Neuronal stem cell (in vitro differentiated cells): Measurements from ENCODE around the gene TIMM9.

Experiments used
- DNase-seq: peaks from one replicate; pipeline ENCODE4 v3.0.0-alpha.2; 2013; ENCODE audit warnings: low spot score
- H2AFZ ChIP-seq: one replicate; pipeline ENCODE4 v1.6.1; 2013; ENCODE audit warnings: mild to moderate bottlenecking, low read length, inconsistent platforms
- H2AK5ac ChIP-seq: 2 replicates; pipeline ENCODE4 v1.6.1; 2013; ENCODE audit warnings: low read depth, mild to moderate bottlenecking, inconsistent platforms, low read length, moderate library complexity, mixed read lengths
- H2BK120ac ChIP-seq: 2 replicates; pipeline ENCODE4 v1.6.1; 2013; ENCODE audit warnings: low read depth, mild to moderate bottlenecking, inconsistent platforms, low read length, moderate library complexity, mixed read lengths
- H2BK12ac ChIP-seq: one replicate; pipeline ENCODE4 v1.6.1; 2013; ENCODE audit warnings: low read length, inconsistent platforms
- H2BK15ac ChIP-seq: 2 replicates; pipeline ENCODE4 v1.6.1; 2013; ENCODE audit warnings: mild to moderate bottlenecking, low read length, inconsistent platforms, mixed read lengths
- H2BK5ac ChIP-seq: one replicate; pipeline ENCODE4 v1.6.1; 2013; ENCODE audit warnings: inconsistent platforms, mild to moderate bottlenecking, low read length, moderate library complexity
- H3K14ac ChIP-seq: one replicate; pipeline ENCODE4 v1.6.1; 2013; ENCODE audit warnings: low read length, inconsistent platforms
- H3K18ac ChIP-seq: 2 replicates; pipeline ENCODE4 v1.6.1; 2013; ENCODE audit warnings: low read length, inconsistent platforms
- H3K23ac ChIP-seq: 2 replicates; pipeline ENCODE4 v1.6.1; 2013; ENCODE audit warnings: low read depth, mild to moderate bottlenecking, mixed read lengths, low read length, inconsistent platforms; ENCODE audit not compliant: poor library complexity
- H3K27ac ChIP-seq: replicated peaks from 3 replicates; pipeline ENCODE4 v1.5.1; 2013; ENCODE audit warnings: low read length, inconsistent platforms
- H3K27me3 ChIP-seq, 3 experiments: 2 replicates each; pipeline ENCODE4 v1.6.1; 2013; ENCODE audit warnings: low read length in 3 of 3, mild to moderate bottlenecking in 2 of 3, inconsistent platforms in 1 of 3, low read depth in 1 of 3, mixed read lengths in 1 of 3, moderate library complexity in 1 of 3; ENCODE audit not compliant: control insufficient read depth in 3 of 3, insufficient read depth in 3 of 3
- H3K36me3 ChIP-seq, 2 donors: replicated peaks in 1 of 2; 2 replicates each; pipeline ENCODE4 v1.6.1; 2013; ENCODE audit warnings: low read length in 2 of 2; ENCODE audit not compliant: control insufficient read depth in 2 of 2, insufficient read depth in 2 of 2
- H3K4ac ChIP-seq: 2 replicates; pipeline ENCODE4 v1.6.1; 2013; ENCODE audit warnings: inconsistent platforms, mild to moderate bottlenecking, low read length, moderate library complexity
- H3K4me1 ChIP-seq, 2 donors: 1 replicate in 1 of 2; 2 replicates in 1 of 2; pipeline ENCODE4 v1.6.1; 2013; ENCODE audit warnings: low read length in 2 of 2, low read depth in 1 of 2; ENCODE audit not compliant: control insufficient read depth in 2 of 2, insufficient read depth in 1 of 2
- H3K4me2 ChIP-seq: one replicate; pipeline ENCODE4 v1.6.1; 2013; ENCODE audit warnings: mild to moderate bottlenecking, low read length, inconsistent platforms; ENCODE audit not compliant: insufficient read depth, poor library complexity, severe bottlenecking
- H3K4me3 ChIP-seq, 2 donors: 2 replicates each; pipeline ENCODE4 v1.5.1; 2013; ENCODE audit warnings: low read length in 2 of 2, mild to moderate bottlenecking in 2 of 2, inconsistent platforms in 1 of 2, moderate library complexity in 1 of 2
- H3K79me1 ChIP-seq: one replicate; pipeline ENCODE4 v1.6.1; 2013; ENCODE audit warnings: low read depth, mild to moderate bottlenecking, inconsistent platforms, low read length, moderate library complexity
- H3K9ac ChIP-seq: one replicate; pipeline ENCODE4 v1.6.1; 2013; ENCODE audit warnings: mild to moderate bottlenecking, low read depth, low read length, inconsistent platforms; ENCODE audit not compliant: poor library complexity
- H3K9me3 ChIP-seq, 2 donors: replicated peaks in 1 of 2; 2 replicates each; pipeline versions ENCODE3 to v1.6.1; 2013; ENCODE audit warnings: low read length in 2 of 2, mild to moderate bottlenecking in 2 of 2, inconsistent platforms in 1 of 2, low read depth in 1 of 2, mixed read lengths in 1 of 2, moderate library complexity in 1 of 2; ENCODE audit not compliant: control insufficient read depth in 2 of 2, insufficient read depth in 1 of 2
- H4K8ac ChIP-seq: one replicate; pipeline ENCODE4 v1.6.1; 2013; ENCODE audit warnings: low read depth, mild to moderate bottlenecking, inconsistent platforms, low read length, moderate library complexity
- H4K91ac ChIP-seq: one replicate; pipeline ENCODE4 v1.6.1; 2013; ENCODE audit warnings: low read length, low read depth, mild to moderate bottlenecking, inconsistent platforms; ENCODE audit not compliant: poor library complexity
- WGBS, 2 donors: extraction: QIAGEN DNeasy Blood & Tissue Kit; methylation state at CpG; one replicate each; pipeline ENCODE4 v1.1.7; 2013; ENCODE audit warnings: missing lambda C conversion rate in 2 of 2, mixed read lengths in 1 of 2; ENCODE audit not compliant: insufficient read length in 2 of 2, insufficient replicate concordance in 1 of 2; ENCODE audit errors: extremely low coverage in 2 of 2; 5-methylcytosine and 5-hydroxymethylcytosine counted together

TIMM9 gene

DNA sequence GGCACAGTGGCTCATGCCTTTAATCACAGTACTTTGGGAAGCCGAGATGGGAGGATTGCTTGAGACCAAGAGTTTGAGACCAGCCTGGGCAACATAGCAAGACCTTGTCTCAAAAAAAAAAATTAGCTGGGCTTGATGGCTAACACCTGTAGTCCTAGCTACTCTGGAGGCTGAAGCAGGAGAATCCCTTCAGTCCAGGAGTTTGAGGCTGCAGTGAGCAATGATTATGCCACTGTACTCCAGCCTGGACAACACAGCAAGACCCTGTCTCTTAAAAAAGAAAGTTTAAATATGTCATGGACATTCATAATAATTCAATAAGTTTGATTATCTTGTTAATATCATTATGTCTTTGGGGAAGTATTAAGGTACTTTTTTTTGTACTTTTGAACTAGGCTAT, 39.1 kb upstream of the TIMM9 start:
- Histone ChIP-seq H2BK15ac (no peak overlapping the region), H3K27me3 (no peaks in the 10 kb centered on the region), H2BK120ac (no peak overlapping the region), H2BK5ac (no peak overlapping the region), H3K4me2 (no peak overlapping the region), H3K79me1 (no peaks in the 10 kb centered on the region), H3K4me3 (no peak overlapping the region), H3K27ac (no peak overlapping the region), H3K23ac (no peak overlapping the region), H3K4me1 (no peaks in the 10 kb centered on the region), H4K8ac (no peak overlapping the region), H2AFZ (no peak overlapping the region), H3K36me3 (peaks cover 10 to 95% of the 10 kb centered on the region in 2 donors), H2AK5ac (no peak overlapping the region), H3K4ac (no peak overlapping the region), H4K91ac (no peak overlapping the region), H3K14ac (no peak overlapping the region), H3K18ac (no peak overlapping the region), H3K9ac (no peak overlapping the region), H2BK12ac (no peak overlapping the region), H3K9me3 (no peaks in the 10 kb centered on the region)
- no peak for DNase-seq
- WGBS, 2 donors = no CpG with 5 or more reads among the region's 1 CpG

DNA sequence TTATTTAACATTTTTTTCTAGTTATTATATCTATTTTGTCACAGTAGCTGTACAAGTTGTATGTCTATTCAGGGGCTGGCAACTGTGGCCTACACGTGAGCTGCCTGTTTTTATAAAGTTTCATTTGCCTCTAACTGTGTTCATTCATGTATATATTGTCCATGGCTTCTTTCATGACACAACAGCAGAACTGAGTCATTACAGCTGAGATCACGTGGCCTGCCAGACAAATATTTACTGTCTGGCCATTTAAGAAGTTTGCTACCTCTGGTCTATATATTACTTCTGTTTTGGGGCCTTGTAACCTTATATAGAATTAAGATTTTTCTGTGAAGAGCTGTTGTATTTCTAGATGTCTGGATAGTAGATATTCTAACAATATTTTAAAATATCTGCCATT, 38.1 kb upstream of the TIMM9 start:
- H4K8ac ChIP-seq = no peak overlapping the region
- no peak overlapping the region for H3K27ac ChIP-seq
- H2BK5ac ChIP-seq = no peak overlapping the region
- DNase-seq = no peak
- no peaks in the 10 kb centered on the region for H3K9me3 ChIP-seq
- peaks cover 10 to 97% of the 10 kb centered on the region in 2 donors for H3K36me3 ChIP-seq
- no peak overlapping the region for H3K4ac ChIP-seq
- no peak overlapping the region for H2BK120ac ChIP-seq
- no peak overlapping the region for H3K18ac ChIP-seq
- H2AFZ ChIP-seq = no peak overlapping the region
- H3K79me1 ChIP-seq = no peaks in the 10 kb centered on the region
- H3K4me3 ChIP-seq = no peak overlapping the region
- no peak overlapping the region for H2BK12ac ChIP-seq
- no peak overlapping the region for H3K23ac ChIP-seq
- no peak overlapping the region for H2BK15ac ChIP-seq
- H3K4me1 ChIP-seq = no peaks in the 10 kb centered on the region
- no peaks in the 10 kb centered on the region for H3K27me3 ChIP-seq
- H4K91ac ChIP-seq = no peak overlapping the region
- no peak overlapping the region for H3K14ac ChIP-seq
- H2AK5ac ChIP-seq = no peak overlapping the region
- no CpG with 5 or more reads among the region's 2 CpGs for WGBS, 2 donors
- no peak overlapping the region for H3K9ac ChIP-seq
- H3K4me2 ChIP-seq = no peak overlapping the region

DNA sequence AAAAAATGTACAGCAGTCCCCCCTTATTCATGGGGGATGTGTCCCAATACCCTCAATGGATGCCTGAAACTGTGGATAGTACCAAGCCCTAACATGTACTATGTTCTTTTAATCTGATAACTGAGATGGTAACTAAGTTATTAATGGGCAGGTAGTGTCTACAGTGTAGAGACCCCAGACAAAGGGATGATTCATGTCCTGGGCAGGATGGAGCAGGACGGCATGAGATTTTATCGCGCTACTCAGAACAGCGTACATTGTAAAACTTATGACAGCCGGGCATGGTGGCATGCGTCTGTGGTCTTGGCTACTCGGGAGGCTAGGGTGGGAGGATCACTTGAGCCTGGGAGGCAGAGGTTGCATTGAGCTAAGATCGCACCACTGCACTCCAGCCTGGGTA, 37.3 kb upstream of the TIMM9 start:
- Histone ChIP-seq H3K9me3 (no peaks in the 10 kb centered on the region), H2BK120ac (no peak overlapping the region), H3K4me2 (no peak overlapping the region), H3K27ac (no peak overlapping the region), H3K23ac (no peak overlapping the region), H3K36me3 (peaks cover 10 to 97% of the 10 kb centered on the region in 2 donors), H2AK5ac (no peak overlapping the region), H3K4me3 (no peak overlapping the region), H2BK5ac (no peak overlapping the region), H2AFZ (no peak overlapping the region), H3K79me1 (no peaks in the 10 kb centered on the region), H3K4ac (no peak overlapping the region), H2BK15ac (no peak overlapping the region), H4K8ac (no peak overlapping the region), H3K18ac (no peak overlapping the region), H3K27me3 (no peaks in the 10 kb centered on the region), H3K9ac (no peak overlapping the region), H3K4me1 (no peaks in the 10 kb centered on the region), H2BK12ac (no peak overlapping the region), H4K91ac (no peak overlapping the region), H3K14ac (no peak overlapping the region)
- WGBS, 2 donors = no CpG with 5 or more reads among the region's 8 CpGs
- no peak for DNase-seq

DNA sequence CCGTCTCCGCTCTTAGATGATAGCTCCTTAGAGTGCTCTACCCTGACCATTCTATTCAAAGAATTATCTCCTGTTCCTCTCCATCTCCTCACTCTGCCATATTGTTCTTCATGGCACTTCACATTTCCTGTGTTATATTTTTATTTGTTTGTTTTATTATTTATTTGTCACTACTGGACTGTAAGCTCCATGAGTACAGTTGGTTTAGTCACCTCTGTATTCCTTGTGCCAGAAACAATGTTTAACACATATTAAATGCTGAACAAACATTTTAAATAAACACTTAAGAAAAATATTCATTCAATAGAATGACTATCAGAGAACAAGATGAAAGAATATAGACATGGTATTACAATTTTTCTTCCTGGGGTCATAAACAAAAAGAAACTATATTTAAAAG, 35.8 kb upstream of the TIMM9 start:
- Histone ChIP-seq H3K27ac (no peak overlapping the region), H3K9me3 (no peaks in the 10 kb centered on the region), H3K4me3 (no peak overlapping the region), H2AFZ (no peak overlapping the region), H3K4ac (no peak overlapping the region), H3K27me3 (no peaks in the 10 kb centered on the region), H2BK12ac (no peak overlapping the region), H3K18ac (no peak overlapping the region), H2AK5ac (no peak overlapping the region), H3K9ac (no peak overlapping the region), H3K36me3 (peaks cover 5 to 97% of the 10 kb centered on the region in 2 donors), H4K8ac (no peak overlapping the region), H2BK5ac (no peak overlapping the region), H3K23ac (no peak overlapping the region), H3K4me2 (no peak overlapping the region), H2BK15ac (no peak overlapping the region), H2BK120ac (no peak overlapping the region), H3K4me1 (no peaks in the 10 kb centered on the region), H4K91ac (no peak overlapping the region), H3K14ac (no peak overlapping the region), H3K79me1 (no peaks in the 10 kb centered on the region)
- DNase-seq = no peak
- no CpG with 5 or more reads among the region's 2 CpGs for WGBS, 2 donors
